GM23248 (cell line): ENCODE data around the gene PIK3R1.

ENCODE experiments used
- EZH2 ChIP-seq: fragments of 200-600 bp; sonication (generic); IDR thresholded peaks from 2 replicates; pipeline ENCODE4 v1.6.1; 2018; ENCODE audit warnings: antibody characterized with exemption, mild to moderate bottlenecking; ENCODE audit not compliant: insufficient read depth, poor library complexity, severe bottlenecking
- EZH2phosphoT487 ChIP-seq: fragments of 200-600 bp; sonication (generic); IDR thresholded peaks from 2 replicates; pipeline ENCODE4 v1.6.1; 2018; ENCODE audit warnings: antibody characterized with exemption, moderate library complexity, mild to moderate bottlenecking, low read depth; ENCODE audit not compliant: insufficient read depth

GRCh38 chr5:68224509-68225187 is 9.1 kb downstream of the PIK3R1 start:
- TF ChIP-seq EZH2 (no peak), EZH2phosphoT487 (no peak)
